NCI-H510A treated with DMSO at 0.1 percent for 48 hours (cell line): Measurements from ENCODE around the gene FAM193B.

Experiments used
- DNase-seq: peaks from one replicate; lab custom pipeline; 2025; lab: John Stamatoyannopoulos, UW

The FAM193B gene

GRCh38 chr5:177470759-177471536 is 83.4 kb downstream of the FAM193B start:
- DNase-seq, result no peak
